HEK293 (cell line): ENCODE results near the gene ITGA2B.

Source experiments
- CTCF ChIA-PET: fragments of 350-600 bp; formaldehyde crosslinking; extraction: SDS; loops from one replicate; lab custom pipeline; 2021; ENCODE audit warnings: antibody characterized with exemption; lab: Yijun Ruan, JAX
- POLR2A ChIA-PET: fragments of 300-600 bp; formaldehyde crosslinking; extraction: SDS; loops from one replicate; lab custom pipeline; 2020; ENCODE audit warnings: antibody characterized with exemption, inconsistent platforms; lab: Yijun Ruan, JAX
- H3K27ac ChIP-seq: fragments of 200-500 bp; sonication (Bioruptor generic); 2 replicates; pipeline ENCODE4 v1.5.1; 2014; ENCODE audit warnings: low read depth, low read length, control low read depth, inconsistent platforms; ENCODE audit errors: extremely low read depth
- H3K36me3 ChIP-seq, 2 experiments: fragments of 200-500 bp in 1 of 2; sonication (Bioruptor generic) in 1 of 2; 1 replicate in 1 of 2; 2 replicates in 1 of 2; pipeline ENCODE4 v1.5.1; 2014 to 2017; ENCODE audit warnings: inconsistent platforms in 2 of 2, low read length in 2 of 2; ENCODE audit not compliant: control insufficient read depth in 2 of 2, insufficient read depth in 1 of 2
- H3K4me1 ChIP-seq: fragments of 200-500 bp; sonication (Bioruptor generic); 2 replicates; pipeline ENCODE4 v1.5.1; 2014; ENCODE audit warnings: mild to moderate bottlenecking, low read length, inconsistent platforms; ENCODE audit not compliant: control insufficient read depth, insufficient read depth
- H3K4me3 ChIP-seq: 2 replicates; pipeline ENCODE4 v1.5.1; 2011; ENCODE audit warnings: low read depth, mild to moderate bottlenecking, control low read depth, low read length, moderate library complexity
- H3K9me3 ChIP-seq: fragments of 200-500 bp; sonication (Bioruptor generic); 2 replicates; pipeline ENCODE4 v1.5.1; 2014; ENCODE audit warnings: low read depth, low read length, inconsistent platforms; ENCODE audit not compliant: control insufficient read depth, insufficient read depth
- GLI4 ChIP-seq: fragments of 450-650 bp; formaldehyde crosslinking; IDR thresholded peaks from 2 replicates; pipeline ENCODE4 v1.5.1; 2016; ENCODE audit warnings: missing biosample characterization, missing genetic modification characterization
- SETDB1 ChIP-seq: IDR thresholded peaks from one replicate; pipeline ENCODE4 v1.6.1; 2017; ENCODE audit warnings: mild to moderate bottlenecking, low read length, moderate library complexity, mixed read lengths; ENCODE audit not compliant: insufficient read length
- SP2 ChIP-seq: fragments of 450-650 bp; formaldehyde crosslinking; IDR thresholded peaks from 2 replicates; pipeline ENCODE4 v1.5.1; 2016; ENCODE audit warnings: missing biosample characterization, missing genetic modification characterization
- ZBTB17 ChIP-seq: fragments of 450-650 bp; formaldehyde crosslinking; IDR thresholded peaks from 2 replicates; pipeline ENCODE4 v1.5.1; 2016; ENCODE audit warnings: missing biosample characterization, missing genetic modification characterization
- ZNF112 ChIP-seq: fragments of 450-650 bp; formaldehyde crosslinking; IDR thresholded peaks from 2 replicates; pipeline ENCODE4 v1.5.0; 2017; ENCODE audit warnings: missing biosample characterization, missing genetic modification characterization
- ZNF138 ChIP-seq: fragments of 450-650 bp; formaldehyde crosslinking; IDR thresholded peaks from 2 replicates; pipeline ENCODE4 v1.5.1; 2016; ENCODE audit warnings: missing biosample characterization, missing genetic modification characterization, borderline replicate concordance
- ZNF16 ChIP-seq: fragments of 450-650 bp; formaldehyde crosslinking; IDR thresholded peaks from 2 replicates; pipeline ENCODE4 v1.5.1; 2016; ENCODE audit warnings: low read depth, missing biosample characterization, missing genetic modification characterization
- ZNF174 ChIP-seq: fragments of 450-650 bp; formaldehyde crosslinking; IDR thresholded peaks from 2 replicates; pipeline ENCODE4 v1.5.0; 2017; ENCODE audit warnings: missing biosample characterization, mild to moderate bottlenecking, missing genetic modification characterization
- ZNF274 ChIP-seq, 2 experiments: fragments of 200-500 bp in 1 of 2; fragments of 450-650 bp in 1 of 2; sonication (Bioruptor generic) in 1 of 2; formaldehyde crosslinking in 1 of 2; IDR thresholded peaks; 2 replicates each; pipeline versions ENCODE4 v1.5.1 to v1.6.1; 2014 to 2016; ENCODE audit warnings: borderline replicate concordance in 1 of 2, inconsistent platforms in 1 of 2, low read length in 1 of 2, missing biosample characterization in 1 of 2, missing genetic modification characterization in 1 of 2
- ZNF335 ChIP-seq: fragments of 450-650 bp; formaldehyde crosslinking; conservative IDR thresholded peaks from 2 replicates; pipeline ENCODE4 v1.5.1; 2016; ENCODE audit warnings: missing biosample characterization, missing genetic modification characterization
- ZNF37A ChIP-seq: fragments of 450-650 bp; IDR thresholded peaks from 2 replicates; pipeline ENCODE4 v1.5.1; 2018; ENCODE audit warnings: missing biosample characterization, missing genetic modification characterization
- ZNF404 ChIP-seq: fragments of 450-650 bp; formaldehyde crosslinking; IDR thresholded peaks from 2 replicates; pipeline ENCODE4 v1.5.1; 2017; ENCODE audit warnings: missing biosample characterization, missing genetic modification characterization
- ZNF473 ChIP-seq: fragments of 450-650 bp; formaldehyde crosslinking; IDR thresholded peaks from 2 replicates; pipeline ENCODE4 v1.5.1; 2017; ENCODE audit warnings: missing biosample characterization, missing genetic modification characterization
- ZNF514 ChIP-seq: fragments of 450-650 bp; formaldehyde crosslinking; IDR thresholded peaks from 2 replicates; pipeline ENCODE4 v1.5.1; 2016; ENCODE audit warnings: missing biosample characterization, missing genetic modification characterization
- ZNF544 ChIP-seq: fragments of 450-650 bp; formaldehyde crosslinking; IDR thresholded peaks from 2 replicates; pipeline ENCODE4 v1.5.0; 2017; ENCODE audit warnings: missing biosample characterization, missing genetic modification characterization
- ZNF561 ChIP-seq: fragments of 450-650 bp; IDR thresholded peaks from 2 replicates; pipeline ENCODE4 v1.5.1; 2018; ENCODE audit warnings: missing biosample characterization, missing genetic modification characterization, borderline replicate concordance
- ZNF585B ChIP-seq: fragments of 450-650 bp; formaldehyde crosslinking; IDR thresholded peaks from 2 replicates; pipeline ENCODE4 v1.5.1; 2016; ENCODE audit warnings: missing biosample characterization, missing genetic modification characterization
- ZNF610 ChIP-seq: fragments of 450-650 bp; formaldehyde crosslinking; IDR thresholded peaks from 2 replicates; pipeline ENCODE4 v1.5.1; 2016; ENCODE audit warnings: missing biosample characterization, missing genetic modification characterization, borderline replicate concordance
- TF ChIP-seq, protein P1 (sequence below): fragments of 450-650 bp; formaldehyde crosslinking; IDR thresholded peaks from 2 replicates; pipeline ENCODE4 v1.5.1; 2016; ENCODE audit warnings: missing biosample characterization, missing genetic modification characterization
- TF ChIP-seq, protein P2 (sequence below): fragments of 450-650 bp; formaldehyde crosslinking; conservative IDR thresholded peaks from 2 replicates; pipeline ENCODE4 v1.5.1; 2016; ENCODE audit warnings: low read depth, missing biosample characterization, missing genetic modification characterization
- TF ChIP-seq, protein P3 (sequence below): fragments of 450-650 bp; formaldehyde crosslinking; IDR thresholded peaks from 2 replicates; pipeline ENCODE4 v1.5.1; 2017; ENCODE audit warnings: missing biosample characterization, missing genetic modification characterization

Gene ITGA2B

DNA sequence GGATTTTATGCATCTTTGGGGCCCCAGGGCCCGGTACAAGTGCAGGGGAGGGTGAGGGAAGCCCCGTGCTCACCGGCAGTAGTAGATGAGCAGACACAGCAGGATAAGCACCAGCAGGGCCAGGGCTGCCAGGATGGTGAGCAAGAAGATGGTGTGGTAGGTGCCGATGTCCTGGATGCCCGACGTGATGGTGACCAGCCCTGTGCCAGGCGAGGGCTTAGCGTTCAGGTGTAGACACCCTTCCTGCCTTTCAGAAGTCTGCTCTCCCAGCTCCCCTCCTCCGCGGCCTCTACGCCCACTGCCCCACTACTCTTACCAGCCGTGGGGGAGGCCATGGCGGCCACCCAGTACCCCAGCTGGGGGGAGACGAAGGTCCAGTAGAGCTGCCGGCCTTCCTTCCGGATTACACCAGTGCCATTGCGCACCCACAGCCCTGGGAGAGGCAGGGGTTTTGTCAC, 33.8 kb downstream of the ITGA2B start (continued):
- no peak for TF ChIP-seq ZNF404

DNA sequence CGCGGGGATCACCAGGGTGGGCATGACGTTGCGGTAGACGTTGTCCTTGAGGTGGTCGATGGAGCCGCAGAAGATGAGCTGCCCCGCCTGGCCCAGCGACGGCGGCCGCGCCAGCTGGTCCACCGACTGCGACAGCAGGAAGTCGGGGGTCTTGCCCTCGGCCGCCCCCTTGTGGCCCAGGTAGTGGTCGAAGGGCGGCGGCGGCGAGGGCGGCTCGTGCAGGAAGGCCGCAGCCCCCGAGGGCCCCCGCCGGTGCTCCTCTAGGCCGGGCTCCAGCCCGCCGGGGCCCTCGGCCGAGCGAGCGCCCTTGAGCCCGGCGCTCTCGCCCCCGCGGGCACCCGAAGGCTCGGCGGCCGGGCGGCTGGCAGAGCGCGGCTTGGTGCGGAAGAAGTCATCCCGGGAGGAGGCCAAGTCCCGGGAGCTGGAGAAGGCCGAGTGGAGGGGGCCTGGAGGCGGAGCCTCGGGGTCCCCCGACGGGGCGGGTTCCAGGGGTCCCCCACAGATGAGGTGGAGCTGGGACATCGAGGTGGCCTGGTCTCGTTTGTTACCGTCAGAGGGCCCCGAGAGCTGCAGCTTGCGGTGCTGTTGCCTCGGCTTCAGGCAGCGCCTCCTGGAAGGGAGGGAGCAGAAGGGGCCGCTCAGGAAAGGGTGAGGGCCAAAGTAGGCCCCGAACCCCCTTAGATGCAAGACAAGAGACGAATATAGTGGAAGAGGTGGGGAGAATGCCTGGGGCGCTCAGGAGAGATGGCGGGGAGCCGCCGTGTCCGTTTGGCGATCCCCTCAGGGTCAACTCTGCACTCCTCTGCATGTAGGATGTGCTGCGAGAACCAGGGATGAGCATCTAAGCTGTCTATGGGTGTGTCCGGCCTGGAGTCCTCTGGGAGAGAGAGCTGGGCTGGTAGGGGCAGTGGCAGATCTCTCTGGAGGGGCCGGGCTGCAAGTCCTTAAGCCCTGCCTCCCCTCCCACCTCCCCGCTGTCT, 34.6 kb downstream of the ITGA2B start:
- TF ChIP-seq SP2 = 0 out of 2 replicates have a peak, but pooled peaks have one; percentile 13
- TF ChIP-seq ZNF473 (tag by site-specific recombination) = no peak
- TF ChIP-seq, protein P1, sequence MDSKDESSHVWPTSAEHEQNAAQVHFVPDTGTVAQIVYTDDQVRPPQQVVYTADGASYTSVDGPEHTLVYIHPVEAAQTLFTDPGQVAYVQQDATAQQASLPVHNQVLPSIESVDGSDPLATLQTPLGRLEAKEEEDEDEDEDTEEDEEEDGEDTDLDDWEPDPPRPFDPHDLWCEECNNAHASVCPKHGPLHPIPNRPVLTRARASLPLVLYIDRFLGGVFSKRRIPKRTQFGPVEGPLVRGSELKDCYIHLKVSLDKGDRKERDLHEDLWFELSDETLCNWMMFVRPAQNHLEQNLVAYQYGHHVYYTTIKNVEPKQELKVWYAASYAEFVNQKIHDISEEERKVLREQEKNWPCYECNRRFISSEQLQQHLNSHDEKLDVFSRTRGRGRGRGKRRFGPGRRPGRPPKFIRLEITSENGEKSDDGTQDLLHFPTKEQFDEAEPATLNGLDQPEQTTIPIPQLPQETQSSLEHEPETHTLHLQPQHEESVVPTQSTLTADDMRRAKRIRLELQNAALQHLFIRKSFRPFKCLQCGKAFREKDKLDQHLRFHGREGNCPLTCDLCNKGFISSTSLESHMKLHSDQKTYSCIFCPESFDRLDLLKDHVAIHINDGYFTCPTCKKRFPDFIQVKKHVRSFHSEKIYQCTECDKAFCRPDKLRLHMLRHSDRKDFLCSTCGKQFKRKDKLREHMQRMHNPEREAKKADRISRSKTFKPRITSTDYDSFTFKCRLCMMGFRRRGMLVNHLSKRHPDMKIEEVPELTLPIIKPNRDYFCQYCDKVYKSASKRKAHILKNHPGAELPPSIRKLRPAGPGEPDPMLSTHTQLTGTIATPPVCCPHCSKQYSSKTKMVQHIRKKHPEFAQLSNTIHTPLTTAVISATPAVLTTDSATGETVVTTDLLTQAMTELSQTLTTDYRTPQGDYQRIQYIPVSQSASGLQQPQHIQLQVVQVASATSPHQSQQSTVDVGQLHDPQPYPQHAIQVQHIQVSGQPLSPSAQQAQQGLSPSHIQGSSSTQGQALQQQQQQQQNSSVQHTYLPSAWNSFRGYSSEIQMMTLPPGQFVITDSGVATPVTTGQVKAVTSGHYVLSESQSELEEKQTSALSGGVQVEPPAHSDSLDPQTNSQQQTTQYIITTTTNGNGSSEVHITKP = no peak
- TF ChIP-seq ZBTB17 (tag by site-specific recombination) = peak; percentile 48
- H3K4me1 ChIP-seq = no peaks in the 10 kb centered on the region
- peaks cover 0 to 56% of the 10 kb centered on the region in 2 experiments; a peak in 2 of 3 replicates for H3K36me3 ChIP-seq
- CTCF ChIA-PET = interaction anchor here (0.6 to 1.0 kb wide), 3 partner anchors 8 to 290 kb away, joined by 3 to 4 read pairs (median 4); partner anchors contain the start of gene FAM171A2
- no peaks in the 10 kb centered on the region for H3K9me3 ChIP-seq
- POLR2A ChIA-PET = no interaction called here
- no peak overlapping the region for H3K4me3 ChIP-seq
- H3K27ac ChIP-seq = no peak overlapping the region

DNA sequence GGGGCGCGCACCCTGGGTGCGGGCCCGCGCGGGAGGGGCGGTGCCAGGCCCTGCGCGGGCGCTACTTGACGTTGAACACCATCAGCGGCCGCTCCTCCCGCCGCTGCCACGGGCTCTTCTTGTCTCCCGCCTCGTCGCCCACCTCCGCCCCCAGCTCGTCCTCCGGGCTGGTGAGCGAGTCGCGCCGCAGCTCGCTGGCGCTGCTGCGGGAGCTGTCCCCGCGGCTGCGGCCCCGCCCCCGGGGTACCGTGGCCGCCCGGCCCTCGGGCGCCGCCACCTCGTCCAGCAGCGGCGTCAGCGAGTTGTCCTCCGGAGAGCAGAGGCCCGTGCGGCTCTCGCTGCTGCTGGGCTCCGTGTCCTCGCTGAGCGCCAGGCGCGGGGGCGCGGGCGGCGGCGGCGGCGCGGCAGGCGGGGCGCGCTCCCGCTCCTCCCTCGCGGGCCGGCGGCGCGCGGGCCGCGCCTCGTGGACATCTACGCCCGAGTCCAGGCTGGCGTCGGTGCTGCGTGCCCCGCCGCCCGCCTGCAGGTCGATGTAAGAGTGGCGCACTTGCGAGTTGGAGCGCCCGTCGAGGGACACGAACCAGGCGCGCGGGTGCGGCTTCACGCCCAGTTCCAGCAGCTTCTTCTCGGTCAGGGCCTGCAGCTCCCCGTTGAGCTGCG, 35.6 kb downstream of the ITGA2B start:
- no peaks in the 10 kb centered on the region for H3K4me1 ChIP-seq
- H3K36me3 ChIP-seq = peaks cover 0 to 59% of the 10 kb centered on the region in 2 experiments; a peak in 2 of 3 replicates
- H3K4me3 ChIP-seq = no peak overlapping the region
- ChIA-PET CTCF (interaction anchor here (0.6 to 1.5 kb wide), 4 partner anchors 9 to 312 kb away, joined by 3 to 6 read pairs (median 4); partner anchors contain the start of gene FAM171A2), POLR2A (interaction anchor here (0.6 kb wide), 1 partner anchor 35 kb away, joined by 4 read pairs; no protein-coding TSS in a partner anchor)
- H3K27ac ChIP-seq = no peak overlapping the region
- no peaks in the 10 kb centered on the region for H3K9me3 ChIP-seq
- TF ChIP-seq ZNF37A (tag by site-specific recombination) = no peak
- TF ChIP-seq ZNF561 = no peak
- no peak for TF ChIP-seq SETDB1
- no peak for TF ChIP-seq ZNF274 (IDR thresholded peaks at IDR 0.05; ENCODE audit: low read length)
- TF ChIP-seq ZNF274 (tag by site-specific recombination; IDR thresholded peaks at IDR 0.05; ENCODE audit: borderline replicate concordance) = no peak
- no peak for TF ChIP-seq ZNF610 (tag by site-specific recombination)
- TF ChIP-seq, protein P2, sequence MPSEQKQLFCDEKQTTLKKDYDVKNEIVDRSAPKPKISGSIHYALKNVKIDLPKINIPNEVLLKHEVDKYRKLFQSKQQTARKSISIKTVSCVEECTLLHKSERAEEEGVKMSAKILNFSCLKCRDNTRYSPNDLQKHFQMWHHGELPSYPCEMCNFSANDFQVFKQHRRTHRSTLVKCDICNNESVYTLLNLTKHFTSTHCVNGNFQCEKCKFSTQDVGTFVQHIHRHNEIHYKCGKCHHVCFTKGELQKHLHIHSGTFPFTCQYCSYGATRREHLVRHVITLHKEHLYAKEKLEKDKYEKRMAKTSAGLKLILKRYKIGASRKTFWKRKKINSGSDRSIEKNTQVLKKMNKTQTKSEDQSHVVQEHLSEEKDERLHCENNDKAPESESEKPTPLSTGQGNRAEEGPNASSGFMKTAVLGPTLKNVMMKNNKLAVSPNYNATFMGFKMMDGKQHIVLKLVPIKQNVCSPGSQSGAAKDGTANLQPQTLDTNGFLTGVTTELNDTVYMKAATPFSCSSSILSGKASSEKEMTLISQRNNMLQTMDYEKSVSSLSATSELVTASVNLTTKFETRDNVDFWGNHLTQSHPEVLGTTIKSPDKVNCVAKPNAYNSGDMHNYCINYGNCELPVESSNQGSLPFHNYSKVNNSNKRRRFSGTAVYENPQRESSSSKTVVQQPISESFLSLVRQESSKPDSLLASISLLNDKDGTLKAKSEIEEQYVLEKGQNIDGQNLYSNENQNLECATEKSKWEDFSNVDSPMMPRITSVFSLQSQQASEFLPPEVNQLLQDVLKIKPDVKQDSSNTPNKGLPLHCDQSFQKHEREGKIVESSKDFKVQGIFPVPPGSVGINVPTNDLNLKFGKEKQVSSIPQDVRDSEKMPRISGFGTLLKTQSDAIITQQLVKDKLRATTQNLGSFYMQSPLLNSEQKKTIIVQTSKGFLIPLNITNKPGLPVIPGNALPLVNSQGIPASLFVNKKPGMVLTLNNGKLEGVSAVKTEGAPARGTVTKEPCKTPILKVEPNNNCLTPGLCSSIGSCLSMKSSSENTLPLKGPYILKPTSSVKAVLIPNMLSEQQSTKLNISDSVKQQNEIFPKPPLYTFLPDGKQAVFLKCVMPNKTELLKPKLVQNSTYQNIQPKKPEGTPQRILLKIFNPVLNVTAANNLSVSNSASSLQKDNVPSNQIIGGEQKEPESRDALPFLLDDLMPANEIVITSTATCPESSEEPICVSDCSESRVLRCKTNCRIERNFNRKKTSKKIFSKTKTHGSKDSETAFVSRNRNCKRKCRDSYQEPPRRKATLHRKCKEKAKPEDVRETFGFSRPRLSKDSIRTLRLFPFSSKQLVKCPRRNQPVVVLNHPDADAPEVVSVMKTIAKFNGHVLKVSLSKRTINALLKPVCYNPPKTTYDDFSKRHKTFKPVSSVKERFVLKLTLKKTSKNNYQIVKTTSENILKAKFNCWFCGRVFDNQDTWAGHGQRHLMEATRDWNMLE (tag by site-specific recombination) = no peak
- no peak for TF ChIP-seq ZNF174 (tag by site-specific recombination)
- TF ChIP-seq GLI4 (tag by site-specific recombination) = no peak
- no peak for TF ChIP-seq ZNF112 (tag by site-specific recombination)
- TF ChIP-seq, protein P3, sequence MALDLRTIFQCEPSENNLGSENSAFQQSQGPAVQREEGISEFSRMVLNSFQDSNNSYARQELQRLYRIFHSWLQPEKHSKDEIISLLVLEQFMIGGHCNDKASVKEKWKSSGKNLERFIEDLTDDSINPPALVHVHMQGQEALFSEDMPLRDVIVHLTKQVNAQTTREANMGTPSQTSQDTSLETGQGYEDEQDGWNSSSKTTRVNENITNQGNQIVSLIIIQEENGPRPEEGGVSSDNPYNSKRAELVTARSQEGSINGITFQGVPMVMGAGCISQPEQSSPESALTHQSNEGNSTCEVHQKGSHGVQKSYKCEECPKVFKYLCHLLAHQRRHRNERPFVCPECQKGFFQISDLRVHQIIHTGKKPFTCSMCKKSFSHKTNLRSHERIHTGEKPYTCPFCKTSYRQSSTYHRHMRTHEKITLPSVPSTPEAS (tag by site-specific recombination) = no peak
- no peak for TF ChIP-seq ZNF514 (tag by site-specific recombination)
- TF ChIP-seq ZNF335 (tag by site-specific recombination) = no peak
- no peak for TF ChIP-seq ZNF585B
- no peak for TF ChIP-seq ZNF16 (tag by site-specific recombination)
- TF ChIP-seq ZNF138 (tag by site-specific recombination) = no peak
- TF ChIP-seq ZNF544 (tag by site-specific recombination) = no peak
